K562 (cell line): Measurements from ENCODE around the gene GABARAPL1.

Source experiments
- CREB1 ChIP-seq, 2 experiments: sonication (generic) in 1 of 2; formaldehyde crosslinking in 1 of 2; IDR thresholded peaks; 2 replicates each; pipeline versions ENCODE4 v1.6.1 to v1.8.0; 2012 to 2022; ENCODE audit warnings: inconsistent platforms in 1 of 2, mild to moderate bottlenecking in 1 of 2, missing genetic modification reagents in 1 of 2, moderate library complexity in 1 of 2
- STAG1 ChIP-seq: sonication (generic); formaldehyde crosslinking; IDR thresholded peaks from 2 replicates; pipeline ENCODE4 v1.5.0; 2020; ENCODE audit warnings: missing genetic modification reagents, borderline replicate concordance

DNA sequence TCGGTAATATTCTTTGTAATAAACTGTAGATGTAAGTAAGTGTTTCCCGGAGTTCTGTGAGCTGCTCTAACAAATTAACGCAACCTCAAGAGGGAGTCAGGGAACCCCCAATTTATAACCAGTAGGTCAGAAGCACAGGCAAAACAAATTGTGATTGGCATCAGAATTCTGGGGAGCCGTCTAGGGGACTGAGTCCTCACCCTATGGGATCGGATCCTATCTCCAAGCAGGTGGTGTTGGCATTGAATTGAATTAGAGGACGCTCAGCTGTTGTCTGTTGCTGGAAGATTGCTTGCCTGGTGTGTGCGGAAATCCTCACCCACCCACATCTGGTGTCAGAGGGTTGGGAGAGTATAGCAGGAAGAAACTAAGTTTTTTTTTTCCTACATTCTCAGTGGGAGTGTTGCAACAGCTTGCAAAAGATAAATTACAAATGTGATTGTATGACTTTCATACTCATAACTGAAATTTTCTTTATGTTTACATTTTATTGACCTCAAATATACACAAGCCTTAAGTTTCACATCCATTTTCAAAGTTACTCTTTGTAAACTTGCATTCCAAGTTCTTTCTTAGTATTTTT, 28.3 kb upstream of the GABARAPL1 start:
- TF ChIP-seq CREB1 (IDR thresholded peaks at IDR 0.05): no peak
- TF ChIP-seq CREB1 (CRISPR knock-in tag; IDR thresholded peaks at IDR 0.05): no peak
- no peak for TF ChIP-seq STAG1 (CRISPR knock-in tag)
